GM19438 (cell line): ENCODE measurements around the gene TANGO2.

Experiments
- ATAC-seq: cut with Tn5 transposase; IDR thresholded peaks from one replicate; pipeline ENCODE4 v1.9.1; 2021; ENCODE audit warnings: low read depth; ENCODE audit not compliant: unreplicated experiment

TANGO2 gene

GRCh38 chr22:20039683-20040325, 18.9 kb downstream of the TANGO2 start:
- ATAC-seq = no peak

- ATAC-seq = no peak
These were observed 19.7 kb downstream of the TANGO2 start for GRCh38 chr22:20040327-20041200.

- ATAC-seq = no peak
These were observed 22.4 kb downstream of the TANGO2 start for GRCh38 chr22:20043057-20043996.

GRCh38 chr22:20043997-20044342, 23.1 kb downstream of the TANGO2 start:
- no peak for ATAC-seq

GRCh38 chr22:20044495-20045151, 23.7 kb downstream of the TANGO2 start:
- ATAC-seq = no peak

GRCh38 chr22:20046730-20047129, 25.8 kb downstream of the TANGO2 start:
- ATAC-seq = no peak

DNA sequence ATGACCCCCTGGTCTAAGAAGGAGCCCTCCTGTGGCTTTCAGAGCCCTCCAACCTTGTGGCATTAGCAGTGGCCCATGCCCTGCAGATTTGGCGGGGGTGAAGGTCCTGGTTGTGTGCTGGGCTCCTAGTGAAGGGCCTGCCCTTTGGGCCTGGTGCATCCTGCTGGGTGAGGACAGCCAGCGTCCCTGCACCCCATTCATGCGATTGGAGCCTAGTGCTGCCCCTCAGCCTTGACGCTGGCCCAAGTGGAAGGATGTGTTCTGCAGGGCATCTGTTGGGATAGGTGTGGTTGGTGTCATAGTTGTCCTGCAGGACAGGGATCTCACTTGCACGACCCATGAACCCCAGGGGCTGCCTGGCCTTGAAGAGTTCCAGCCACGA, 31.0 kb downstream of the TANGO2 start:
- no peak for ATAC-seq

DNA sequence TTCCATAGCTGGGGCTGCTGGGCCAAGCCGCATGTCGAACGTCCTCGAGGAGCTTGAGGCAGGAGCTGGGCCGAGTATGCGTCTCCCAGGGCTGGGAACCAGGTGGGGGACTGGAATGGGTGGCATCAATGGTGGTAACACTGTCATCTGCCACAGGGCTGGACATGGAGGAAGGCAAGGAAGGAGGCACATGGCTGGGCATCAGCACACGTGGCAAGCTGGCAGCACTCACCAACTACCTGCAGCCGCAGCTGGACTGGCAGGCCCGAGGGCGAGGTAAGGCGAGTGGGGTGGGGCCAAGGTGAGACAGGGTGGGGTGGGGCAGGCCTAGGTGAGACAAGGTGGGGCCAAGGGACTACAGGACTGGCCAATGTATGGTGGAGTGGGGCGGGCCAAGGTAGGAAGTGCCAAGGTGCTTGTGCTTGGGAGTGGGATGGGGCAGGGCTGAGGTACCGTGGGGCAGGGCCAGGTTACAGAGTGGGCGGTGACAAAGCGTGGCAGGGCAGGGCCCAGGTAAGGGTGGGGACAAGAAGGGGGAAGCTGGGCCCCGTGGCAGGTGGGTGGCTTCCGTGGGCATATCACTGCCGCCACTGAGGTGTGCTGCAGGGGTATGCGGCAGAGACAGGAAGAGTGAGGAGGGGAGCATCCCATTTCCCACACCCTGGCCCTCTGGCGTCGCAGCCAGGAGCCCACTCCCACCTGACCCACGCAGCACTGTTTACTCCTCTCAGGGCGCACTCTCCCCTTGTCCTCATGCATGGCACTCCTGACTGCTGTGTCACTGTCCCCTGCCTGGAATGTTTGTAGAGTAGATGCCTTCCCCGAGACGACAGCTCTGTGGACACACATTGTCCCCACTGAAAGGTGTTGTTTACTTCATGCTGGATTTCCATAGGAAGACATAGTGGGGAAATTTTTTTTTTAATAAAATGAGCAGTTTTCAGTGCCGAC, 31.7 kb downstream of the TANGO2 start:
- ATAC-seq = no peak

- ATAC-seq = no peak
These were observed 32.6 kb downstream of the TANGO2 start for GRCh38 chr22:20053407-20054033.

GRCh38 chr22:20054034-20054427, 33.1 kb downstream of the TANGO2 start:
- ATAC-seq = no peak

DNA sequence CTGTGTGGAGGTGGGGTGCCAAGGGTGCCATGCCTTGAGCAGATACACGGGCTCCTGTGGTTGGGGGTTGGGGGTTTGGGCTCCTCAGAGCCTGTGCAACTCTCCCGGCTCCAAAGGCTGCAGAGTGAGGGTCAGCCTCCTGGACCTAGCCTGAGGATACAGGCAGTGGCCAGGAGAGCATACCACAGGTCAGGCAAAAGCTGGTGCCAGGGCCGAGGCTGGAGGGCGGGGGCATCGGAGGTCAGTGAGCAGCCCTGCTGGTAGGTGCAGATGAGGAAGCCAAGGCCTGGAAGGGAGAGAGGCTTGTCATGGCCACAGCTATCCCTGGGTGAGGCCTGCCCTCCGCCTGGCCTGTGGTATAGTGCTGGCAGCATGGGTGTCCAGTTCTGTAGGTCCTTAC, 33.6 kb downstream of the TANGO2 start:
- no peak for ATAC-seq

DNA sequence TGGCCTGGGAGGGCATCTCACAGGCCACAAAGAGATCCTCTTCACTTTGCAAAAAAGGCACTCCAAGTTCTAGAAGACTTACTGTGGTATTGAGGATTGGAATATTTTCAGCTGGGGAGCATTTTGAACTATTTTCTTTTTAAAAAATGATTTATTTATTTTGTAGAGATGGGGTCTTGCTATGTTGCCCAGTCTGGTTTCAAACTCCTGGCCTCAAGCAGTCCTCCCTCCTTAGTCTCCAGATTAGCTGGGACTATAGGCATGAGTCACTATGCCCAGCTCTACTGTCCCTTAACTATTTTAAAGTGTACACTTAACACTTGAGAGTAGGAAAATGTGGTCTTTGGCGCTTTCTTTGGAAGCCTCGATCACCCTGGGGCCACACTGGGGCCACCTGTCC, 34.2 kb downstream of the TANGO2 start:
- ATAC-seq = no peak

DNA sequence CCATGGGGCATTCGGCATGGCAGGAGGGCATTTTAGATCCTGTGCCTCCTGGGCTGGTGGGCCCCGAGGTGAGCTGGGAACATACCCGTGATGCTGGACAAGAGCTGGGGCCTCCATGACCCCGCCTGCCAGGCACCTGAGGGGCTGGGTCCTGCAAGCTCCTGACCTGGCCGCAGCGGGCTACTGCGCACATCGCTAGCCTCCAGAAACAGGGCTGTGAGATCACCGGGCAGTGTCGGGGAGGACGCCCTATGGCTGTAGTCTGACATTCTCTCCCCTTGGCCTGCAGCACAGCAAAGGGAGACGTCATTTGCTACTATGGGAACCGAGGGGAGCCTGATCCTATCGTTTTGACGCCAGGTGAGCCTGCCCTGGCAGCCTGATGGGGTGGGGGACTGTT, 34.7 kb downstream of the TANGO2 start:
- ATAC-seq = no peak

- no peak for ATAC-seq
These were observed 35.3 kb downstream of the TANGO2 start for GRCh38 chr22:20056161-20056560.

GRCh38 chr22:20056696-20057386, 35.9 kb downstream of the TANGO2 start:
- no peak for ATAC-seq

- no peak for ATAC-seq
These were observed 36.8 kb downstream of the TANGO2 start for GRCh38 chr22:20057596-20058268.

DNA sequence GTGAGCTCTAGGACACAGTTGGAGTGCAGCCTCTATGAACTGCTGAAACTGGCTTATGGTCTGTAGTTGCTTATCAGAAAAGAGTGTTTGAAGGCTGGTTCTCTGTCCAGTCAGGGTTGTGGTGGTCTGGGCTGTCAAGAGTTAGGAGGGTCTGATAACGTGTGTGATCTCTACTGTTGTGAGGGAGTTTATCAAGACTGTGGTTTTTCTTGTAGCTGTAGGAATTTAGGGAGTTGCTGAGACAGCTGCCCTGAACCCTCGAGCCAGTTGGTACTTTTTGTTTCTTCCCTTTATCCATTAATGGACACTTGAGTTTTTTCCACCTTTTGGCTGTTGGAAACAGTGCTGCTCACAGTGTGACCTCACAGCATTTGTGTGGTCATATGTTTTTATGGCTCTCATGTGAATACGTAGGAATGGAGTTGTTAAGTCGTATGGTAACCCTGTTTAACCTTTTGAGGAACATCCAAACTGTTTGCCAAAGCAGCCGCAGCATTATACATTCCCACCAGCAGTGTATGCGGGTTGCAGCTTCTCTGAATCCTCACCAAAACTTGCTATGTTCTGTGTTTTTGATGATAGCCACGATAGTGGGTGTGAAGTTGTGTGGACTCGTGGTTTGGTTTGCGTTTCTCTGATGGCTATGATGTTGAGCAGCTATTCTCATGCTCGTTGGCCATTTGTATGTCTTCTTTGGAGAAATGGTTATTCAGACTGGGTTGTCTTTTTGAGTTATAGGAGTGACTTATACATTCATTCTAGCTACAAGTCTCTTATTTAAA, 38.3 kb downstream of the TANGO2 start:
- ATAC-seq = no peak
